Embryonic facial prominence (tissue), 1 donor: Measurements from ENCODE around the gene IER3IP1.
"Not testable (repeated sequence)": the region's sequence is repeated elsewhere in the genome, so short reads cannot be mapped to it uniquely, and the experiment has no call there.

Experiments used
- DNase-seq: peaks from one replicate; pipeline ENCODE4 v3.0.0-alpha.2; 2016; ENCODE audit errors: extremely low spot score

The IER3IP1 gene, protein sequence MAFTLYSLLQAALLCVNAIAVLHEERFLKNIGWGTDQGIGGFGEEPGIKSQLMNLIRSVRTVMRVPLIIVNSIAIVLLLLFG

DNA sequence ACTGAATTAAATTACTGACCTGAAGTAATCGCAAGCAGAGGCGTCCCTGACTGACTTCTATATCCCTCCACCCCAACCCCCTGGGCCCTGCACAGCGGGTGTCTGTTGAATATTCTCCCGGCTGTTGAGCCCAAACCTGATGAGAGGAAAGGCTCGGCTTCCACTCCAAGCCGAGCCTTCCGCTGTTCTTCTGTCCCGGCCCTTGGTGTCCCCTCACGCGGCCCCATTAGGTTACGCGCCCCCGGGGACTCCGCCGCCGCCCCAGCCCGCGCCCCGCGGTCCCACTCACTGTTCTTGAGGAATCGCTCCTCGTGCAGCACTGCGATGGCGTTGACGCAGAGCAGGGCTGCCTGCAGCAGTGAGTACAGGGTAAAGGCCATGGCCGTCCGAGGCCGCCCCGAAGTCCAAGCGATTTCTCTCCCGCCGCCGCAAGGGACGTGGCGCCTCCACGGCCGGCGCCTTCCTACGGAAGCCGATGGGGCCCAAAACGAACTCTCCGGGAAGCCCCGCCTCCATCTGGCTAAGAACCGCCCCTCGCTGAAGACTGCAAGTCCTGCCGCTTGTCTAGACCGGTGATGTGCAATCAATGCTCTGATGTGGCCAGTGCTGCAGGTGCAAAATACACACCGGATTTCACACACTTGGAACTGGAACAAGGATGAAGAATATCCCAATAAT, at the start of gene IER3IP1:
Gene IER3IP1 (minus strand): TSS at position 467 of the 678 bp plus-strand sequence. CDS start 87 bp downstream, at position 380.
- peak; percentile 76 for DNase-seq

DNA sequence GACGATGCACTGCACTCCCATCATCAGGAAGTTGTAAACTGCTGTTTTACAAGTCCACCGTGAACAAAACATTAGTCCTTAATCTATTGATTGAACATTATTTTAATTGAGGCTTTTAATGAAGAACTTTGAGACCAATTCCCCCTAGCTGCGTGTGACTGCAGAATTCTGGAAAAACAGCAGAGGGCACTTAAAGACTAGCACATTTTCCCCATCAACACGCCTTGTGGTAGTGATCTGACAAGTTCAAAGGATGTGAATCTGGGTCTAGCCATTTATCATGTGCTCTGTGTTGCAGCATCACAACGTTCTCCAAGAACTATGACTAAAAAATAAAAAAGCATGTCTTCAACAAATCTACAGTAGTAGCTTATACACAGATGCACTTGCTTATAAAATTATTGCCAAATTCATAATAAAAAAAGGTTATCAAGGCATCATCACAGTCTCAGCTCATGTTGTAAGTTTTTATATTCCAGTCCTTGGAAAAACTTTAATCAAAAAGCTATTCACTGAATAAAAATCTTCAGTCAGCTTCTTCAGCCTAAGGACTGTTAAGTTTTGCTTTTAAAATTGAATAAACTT, 39.5 kb upstream of the IER3IP1 start:
- DNase-seq: peak; percentile 49

DNA sequence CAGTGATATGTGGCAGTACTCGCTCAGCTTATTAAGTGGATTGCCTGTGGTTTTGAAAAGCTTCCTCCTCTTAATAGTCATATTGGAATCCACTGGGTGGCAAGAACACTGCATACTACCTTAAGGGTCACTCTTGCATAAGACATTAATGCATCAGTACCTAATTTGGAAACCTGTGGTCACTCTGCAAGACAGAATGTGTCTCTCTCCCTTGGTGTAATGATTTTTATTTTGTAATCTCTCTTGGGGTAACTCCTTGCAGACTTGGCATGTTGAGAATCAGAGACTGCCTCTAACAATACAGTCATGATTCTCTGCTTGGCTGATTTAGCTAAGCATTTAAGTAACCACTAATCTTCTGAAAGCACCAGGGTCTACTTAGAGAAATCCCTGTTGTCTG, 33.0 kb upstream of the IER3IP1 start:
- DNase-seq: no peak

DNA sequence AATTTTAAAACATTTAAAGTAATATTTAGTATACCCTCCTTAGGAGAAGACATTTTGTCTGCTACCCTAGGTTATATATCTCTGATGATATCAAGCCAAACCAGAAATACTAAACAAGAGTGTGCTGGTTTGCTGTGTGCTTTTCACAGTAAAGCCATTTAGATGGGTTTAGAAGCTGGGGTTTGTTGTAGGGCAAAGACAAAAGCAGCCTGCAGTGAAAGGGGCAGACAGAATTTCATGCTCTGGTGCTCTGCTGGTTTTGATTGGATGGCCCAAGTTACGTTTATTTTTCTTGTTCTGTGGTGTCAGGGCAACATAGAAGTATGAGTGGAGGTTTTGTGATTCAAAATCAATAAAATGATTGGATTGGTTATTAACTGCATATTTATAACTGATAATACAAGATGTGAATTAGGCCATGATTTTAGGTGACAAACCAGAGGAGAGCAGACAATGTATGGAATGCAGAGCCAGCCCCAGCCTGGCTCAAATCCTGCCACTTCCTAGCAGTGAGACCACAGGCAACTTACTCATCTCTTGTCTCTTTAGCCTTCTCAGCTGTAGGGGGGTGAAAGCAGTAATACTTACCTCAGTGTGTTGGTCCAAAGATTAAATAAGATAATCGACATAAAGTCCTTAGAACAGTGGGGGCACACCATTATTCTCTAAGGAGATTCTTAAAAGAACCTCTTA, 30.9 kb upstream of the IER3IP1 start:
- no peak for DNase-seq

DNA sequence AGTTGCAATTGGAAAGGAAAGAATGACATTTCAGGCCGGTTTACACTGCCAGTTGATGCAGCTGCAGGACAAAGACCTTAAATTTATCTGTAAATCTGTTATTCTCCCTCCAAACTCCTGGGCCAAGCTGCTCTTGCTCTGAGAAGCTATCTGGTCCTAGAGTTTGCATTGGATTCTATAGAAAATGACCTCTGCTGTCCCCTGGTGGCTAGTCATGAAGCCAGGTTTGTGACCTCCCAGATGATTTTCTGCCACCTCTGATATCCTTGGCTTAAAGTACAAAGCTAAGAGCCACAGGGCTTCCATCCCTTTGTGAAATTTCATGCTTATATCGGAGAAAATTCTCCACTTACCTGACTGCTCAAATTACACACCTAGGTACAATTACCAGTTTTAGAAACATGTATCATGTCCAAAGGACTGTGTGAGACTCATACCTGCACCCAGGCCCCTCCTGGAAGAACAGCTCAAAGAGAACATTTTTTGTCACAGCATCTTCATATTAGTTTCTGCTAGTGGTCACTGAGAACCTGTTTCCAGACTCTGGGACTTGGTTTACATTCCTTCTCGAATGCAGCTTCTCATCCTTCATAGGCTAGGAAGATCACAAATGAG, 28.9 kb upstream of the IER3IP1 start:
- no peak for DNase-seq

DNA sequence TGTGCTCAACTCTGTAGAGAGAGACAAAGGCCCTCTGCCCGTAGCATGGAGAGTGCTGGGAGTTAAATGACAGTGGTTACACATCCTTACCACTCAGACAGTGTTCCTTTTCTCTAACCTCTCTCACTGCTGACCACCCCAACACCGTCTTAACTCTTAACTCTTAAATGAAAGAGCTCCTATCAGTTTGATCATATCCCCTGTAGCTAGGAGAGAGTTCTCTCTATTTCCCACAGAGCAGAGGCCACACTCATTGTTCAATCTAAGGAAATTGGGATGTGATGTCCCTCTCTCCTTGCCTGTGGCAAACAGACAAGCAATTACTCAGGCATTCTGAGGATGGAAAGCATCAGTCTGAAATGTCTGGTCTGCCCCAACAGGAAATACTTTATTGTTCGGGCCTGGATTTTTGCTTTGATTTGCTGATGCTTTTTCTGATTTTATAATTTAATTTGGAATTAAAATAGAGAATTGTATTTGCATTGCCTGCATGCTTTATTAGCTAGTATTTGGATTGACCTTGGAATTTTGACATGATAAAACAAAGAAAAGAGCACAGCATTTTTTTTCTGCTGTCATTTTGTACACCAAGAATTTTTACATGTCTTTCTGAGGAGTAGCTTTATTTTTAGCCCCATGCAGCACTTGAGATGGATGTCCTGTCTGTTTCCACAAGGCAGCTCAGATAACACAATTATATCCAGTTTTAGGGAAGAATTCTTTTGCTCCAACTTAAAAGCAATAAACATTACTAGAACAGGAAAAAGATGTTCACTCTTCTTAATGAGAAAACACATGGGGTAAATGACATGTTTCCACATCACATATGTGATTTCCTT, 27.7 kb upstream of the IER3IP1 start:
- DNase-seq: no peak

DNA sequence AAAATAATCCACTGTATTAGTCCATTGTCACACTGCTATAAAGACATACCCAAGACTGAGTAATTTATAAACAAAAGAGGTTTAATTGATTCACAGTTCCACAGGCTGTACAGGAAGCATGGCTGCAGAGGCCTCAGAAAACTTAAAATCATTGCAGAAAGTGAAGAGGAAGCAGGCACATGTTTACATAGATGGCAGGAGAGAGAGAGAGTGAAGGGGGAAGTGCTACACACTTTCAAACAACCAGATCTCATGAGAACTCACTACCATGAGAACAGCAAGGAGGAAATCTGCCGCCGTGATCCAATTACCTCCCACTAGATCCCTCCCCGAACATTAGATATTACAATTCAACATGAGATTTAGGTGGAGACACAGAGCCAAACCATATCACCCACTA, 19.8 kb upstream of the IER3IP1 start:
- DNase-seq: not testable (repeated sequence)

DNA sequence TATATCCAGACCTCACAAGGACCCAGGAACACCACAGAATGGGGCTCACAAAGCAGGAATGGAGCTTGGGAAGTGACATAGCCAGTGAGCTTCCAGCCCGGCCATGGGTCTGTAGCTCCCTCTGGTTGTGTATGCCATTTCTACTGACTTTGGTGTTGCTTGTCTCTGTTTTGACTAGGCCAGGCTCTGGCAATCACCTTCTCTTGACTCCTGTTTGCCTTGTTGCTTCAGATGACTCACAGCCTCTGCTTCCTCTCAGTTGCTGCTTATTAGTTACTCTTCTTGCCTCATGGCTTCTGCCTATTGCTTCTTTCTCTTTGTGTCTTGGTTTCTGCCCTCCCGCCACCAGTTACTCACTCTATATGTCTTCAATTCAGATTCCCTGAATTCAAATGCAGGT, 15.8 kb upstream of the IER3IP1 start:
- DNase-seq: no peak

DNA sequence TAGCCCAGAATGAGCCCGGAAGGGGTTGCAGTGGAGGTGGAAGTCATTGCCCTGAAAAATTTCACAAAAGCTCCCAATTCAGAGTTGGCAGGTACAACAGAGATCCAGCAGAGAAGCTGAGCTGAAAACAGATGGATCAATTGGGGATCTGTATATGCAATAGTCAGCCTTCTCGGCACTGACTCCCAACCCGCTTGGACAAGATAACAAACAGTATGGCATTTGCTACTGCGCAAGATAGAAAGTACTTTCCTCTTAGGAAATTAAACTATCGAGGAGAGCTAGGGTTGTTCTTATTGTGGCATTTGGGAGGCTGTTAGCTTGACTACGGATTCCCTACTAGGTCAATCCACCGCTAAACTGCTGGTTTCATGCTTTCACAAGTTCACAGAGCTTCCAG, 11.6 kb upstream of the IER3IP1 start:
- DNase-seq: no peak

DNA sequence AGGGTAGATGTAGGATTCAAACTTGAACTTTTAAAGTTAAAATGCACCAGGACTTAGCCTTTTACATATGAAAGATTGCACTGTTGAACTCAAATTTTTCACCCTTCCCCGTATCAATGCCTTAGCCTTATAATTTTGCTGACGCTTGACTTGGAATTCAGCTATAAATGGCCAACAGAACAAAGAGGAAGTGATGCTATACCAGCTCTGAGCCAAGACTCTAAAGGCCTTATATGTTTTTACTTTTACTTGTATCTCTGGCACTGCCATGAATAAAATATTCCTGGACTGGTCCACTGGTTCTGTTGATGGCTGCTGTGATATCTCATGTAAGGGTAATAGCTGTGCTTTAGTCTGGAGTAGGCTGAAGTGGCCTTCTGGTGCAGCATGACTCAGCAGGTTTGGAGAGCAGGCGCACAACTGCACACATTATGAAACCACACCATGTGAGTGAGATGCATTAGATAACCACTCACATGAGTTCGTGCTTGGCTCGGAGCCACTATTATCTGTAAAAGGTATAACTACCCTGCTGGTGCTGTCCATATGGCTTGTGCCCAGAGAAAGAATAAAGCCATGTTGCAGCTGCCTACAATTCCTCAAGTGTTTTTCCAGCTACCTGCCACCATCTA, 8.4 kb upstream of the IER3IP1 start:
- no peak for DNase-seq

DNA sequence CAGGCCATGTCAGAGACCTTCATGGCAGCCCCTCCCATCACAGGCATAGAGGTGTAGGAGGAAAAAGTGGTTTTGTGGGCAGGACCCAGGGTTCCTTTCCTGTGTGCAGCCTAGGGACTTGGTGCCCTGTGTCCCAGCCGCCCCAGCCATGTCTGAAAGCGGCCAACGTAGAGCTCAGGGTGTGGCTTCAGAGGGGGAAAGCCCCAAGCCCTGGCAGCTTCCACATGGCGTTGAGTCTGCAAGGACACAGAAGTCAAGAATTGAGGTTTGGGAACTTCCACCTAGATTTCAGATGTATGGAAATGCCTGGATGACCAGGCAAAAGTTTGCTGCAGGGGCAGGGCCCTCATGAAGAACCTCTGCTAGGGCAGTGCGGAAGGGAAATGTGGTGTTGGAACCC, 6.0 kb upstream of the IER3IP1 start:
- not testable (repeated sequence) for DNase-seq

DNA sequence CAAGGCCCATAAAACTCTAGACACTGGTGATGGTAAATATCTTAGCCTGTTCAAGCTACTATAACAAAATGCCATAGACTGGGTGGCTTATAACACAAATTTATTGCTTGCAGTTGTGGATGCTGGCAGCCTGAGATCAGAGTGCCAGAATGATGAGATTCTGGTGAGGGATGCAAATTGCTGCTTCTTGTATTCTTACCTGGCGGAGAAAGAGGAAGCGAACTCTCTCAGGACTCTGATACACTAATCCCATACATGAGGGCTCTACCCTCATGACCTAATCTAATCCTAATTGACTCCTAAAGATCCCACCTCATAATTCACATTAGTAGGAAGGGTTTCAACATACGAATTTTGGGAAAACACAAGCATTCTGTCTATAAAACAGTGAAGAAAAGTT, 4.6 kb upstream of the IER3IP1 start:
- no peak for DNase-seq

DNA sequence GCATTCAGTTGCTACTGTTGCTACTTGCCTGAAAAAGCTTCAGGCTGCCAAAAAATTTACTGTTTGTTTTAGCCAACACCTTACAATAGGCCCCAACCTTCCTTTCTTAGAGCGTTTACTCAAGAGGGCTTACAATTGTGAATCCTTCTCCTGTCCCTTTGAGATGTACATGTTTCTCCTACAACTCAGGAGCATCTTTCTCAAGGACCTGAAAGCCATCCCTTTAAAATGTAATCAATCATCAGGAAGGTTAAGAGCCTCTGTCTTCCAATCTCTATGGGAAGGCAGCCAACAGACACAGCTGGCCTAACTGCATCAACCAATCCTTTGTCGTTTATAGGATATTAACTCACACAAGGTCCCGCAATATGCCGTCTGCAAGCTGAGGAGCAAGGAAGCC, 3.4 kb upstream of the IER3IP1 start:
- no peak for DNase-seq

DNA sequence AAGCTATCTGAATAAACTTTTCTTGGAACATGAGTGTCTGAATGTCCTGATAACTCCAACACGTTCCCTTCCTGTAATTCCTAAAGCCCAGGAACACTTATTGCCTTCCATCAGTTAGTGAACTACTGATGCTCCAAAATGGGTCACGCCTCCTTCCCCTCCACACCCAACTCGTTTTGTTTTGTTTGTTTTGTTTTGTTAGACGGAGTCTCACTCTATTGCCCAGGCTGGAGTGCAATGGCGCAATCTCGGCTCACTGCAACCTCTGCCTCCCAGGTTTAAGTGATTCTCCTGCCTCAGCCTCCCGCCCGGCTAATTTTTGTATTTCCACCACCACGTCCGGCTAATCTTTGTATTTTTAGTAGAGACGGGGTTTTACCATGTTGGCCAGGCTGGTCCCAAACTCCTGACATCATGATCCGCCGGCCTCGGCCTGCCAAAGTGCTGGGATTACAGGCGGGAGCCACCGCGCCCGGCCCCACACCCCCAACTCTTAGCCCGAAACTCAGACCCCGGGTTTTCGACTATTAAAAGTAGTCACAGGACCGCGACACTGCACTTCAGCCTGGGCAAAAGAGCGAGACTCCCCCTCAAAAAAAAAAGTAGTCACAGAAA, 774 bp downstream of the IER3IP1 start:
- no peak for DNase-seq

DNA sequence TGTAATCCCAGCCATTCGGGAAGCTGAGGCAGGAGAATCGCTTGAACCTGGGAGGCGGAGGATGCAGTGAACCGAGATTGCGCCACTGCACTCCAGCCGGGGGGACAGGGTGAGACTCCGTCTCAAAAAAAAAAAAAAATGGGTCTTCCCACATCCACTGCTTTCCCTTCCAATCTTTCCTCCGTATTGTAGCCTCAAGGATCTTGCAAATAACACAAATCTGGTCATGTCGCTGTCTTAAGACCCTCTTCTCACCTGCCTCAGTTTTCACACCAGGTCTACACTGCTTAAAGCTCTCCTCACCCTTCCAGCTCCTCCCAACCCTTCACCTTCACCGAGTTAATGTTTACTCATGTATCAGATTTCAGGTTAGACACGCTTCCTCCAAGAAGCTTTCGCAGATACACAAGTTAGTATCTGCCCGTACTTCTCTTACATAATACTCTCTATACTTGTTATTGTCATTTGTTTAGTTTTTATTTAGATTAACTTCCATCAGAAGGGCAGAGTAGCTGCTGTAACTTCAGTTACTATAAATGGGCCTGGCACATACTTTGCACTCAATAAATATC, 1.5 kb downstream of the IER3IP1 start:
- DNase-seq: no peak

DNA sequence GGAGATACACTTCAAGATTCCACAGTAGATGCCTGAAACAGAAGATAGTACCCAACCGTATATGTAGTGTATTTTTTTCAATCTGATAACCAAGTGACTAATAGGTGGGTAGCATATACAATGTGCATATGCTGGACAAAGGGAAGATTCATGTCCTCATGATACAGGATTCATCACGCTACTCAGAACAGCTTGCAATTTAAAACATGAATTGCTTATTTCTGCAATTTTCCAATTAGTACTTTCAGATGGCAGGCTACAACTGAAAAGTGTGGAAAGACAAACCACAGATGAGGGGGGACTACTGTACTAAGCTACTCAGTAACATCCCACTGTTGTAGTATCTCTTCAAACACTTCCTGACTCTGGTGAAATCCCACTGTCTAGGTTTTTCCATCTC, 3.7 kb downstream of the IER3IP1 start:
- no peak for DNase-seq

DNA sequence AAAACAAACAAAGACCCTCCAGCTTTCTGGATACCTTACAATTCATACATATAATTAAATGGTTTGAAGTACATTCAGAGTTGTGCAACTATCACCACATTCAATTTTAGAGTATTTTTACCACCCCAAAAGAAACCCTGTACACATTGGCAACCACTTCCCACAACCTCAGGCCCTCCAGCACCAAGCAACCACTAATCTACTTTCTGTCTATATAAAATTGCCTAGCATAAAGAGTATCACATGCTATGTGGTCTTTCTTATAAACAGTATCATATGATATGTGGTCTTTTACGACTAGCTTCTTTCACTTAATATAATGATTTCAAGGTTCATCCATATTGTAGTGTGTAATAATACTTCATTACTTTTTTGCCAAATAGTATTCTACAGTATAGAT, 7.3 kb downstream of the IER3IP1 start:
- no peak for DNase-seq

DNA sequence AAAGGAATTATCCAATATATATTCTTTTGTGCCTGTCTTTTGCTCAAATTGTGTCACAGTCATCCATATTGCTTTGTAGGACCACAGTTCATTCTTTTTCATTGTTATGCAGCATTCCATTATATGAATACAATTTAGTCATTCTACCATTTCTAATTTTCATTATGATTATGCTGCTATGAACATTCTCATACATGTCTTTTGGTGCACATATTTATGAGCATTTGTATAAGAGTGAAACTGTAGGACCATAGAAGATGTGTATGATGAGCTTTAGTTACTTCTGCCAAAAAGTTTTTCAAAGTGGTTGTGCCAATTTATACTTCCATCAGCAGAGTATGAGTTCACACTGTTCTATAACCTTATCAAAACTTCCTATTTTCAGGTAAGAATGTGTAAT, 7.7 kb downstream of the IER3IP1 start:
- DNase-seq: no peak

DNA sequence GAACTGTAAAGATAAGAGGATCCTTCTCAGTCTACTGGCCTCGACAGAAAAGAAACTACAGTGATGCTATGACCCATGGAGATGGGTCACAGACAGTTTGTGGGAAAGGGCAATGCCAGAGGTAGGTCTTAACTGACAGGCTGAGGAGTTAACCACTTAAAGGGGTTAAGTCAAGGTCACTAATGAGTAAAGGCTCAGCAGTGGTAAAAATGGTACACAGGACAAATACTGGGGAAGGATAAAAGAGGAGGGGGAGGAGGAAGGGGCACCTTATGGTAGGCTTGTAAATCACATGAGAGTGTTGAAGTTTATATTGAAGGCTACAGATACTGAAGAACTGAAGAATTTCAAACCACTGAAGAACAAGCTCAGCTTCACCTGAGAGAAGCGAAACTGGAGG, 9.9 kb downstream of the IER3IP1 start:
- no peak for DNase-seq

DNA sequence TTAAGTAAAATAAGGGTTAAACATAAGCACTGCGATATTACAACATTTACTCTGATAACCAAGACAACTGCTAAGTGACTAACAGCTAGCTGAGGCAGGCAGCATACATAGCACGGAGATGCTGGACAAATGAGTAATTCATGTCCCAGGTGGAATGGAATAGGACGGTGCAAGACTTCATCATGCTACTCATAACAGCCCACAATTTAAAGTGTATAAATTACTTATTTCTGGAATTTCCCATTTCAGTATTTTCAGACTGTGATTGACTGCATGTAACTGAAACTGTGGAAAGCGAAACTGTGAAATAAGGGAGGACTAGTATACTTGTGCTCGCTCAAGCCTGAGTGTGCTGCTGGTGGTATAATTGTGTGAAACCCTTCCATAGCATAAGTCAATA, 12.9 kb downstream of the IER3IP1 start:
- DNase-seq: no peak
